Activated T-cell treated with anti-CD3 and anti-CD28 coated beads for 24 hours (primary cell): ENCODE measurements around the gene ARV1.
"Not testable (repeated sequence)": the region's sequence is repeated elsewhere in the genome, so short reads cannot be mapped to it uniquely, and the experiment has no call there.

Experiments used
- DNase-seq: peaks from one replicate; pipeline ENCODE4 v3.0.0-alpha.2; 2020; ENCODE audit warnings: low read depth

Gene ARV1

GRCh38 chr1:231041719-231042261 lies 62.9 kb downstream of the ARV1 start:
- DNase-seq, result no peak

- no peak for DNase-seq
These were observed 65.7 kb downstream of the ARV1 start for GRCh38 chr1:231044588-231044987.

- DNase-seq, result no peak
These were observed 66.4 kb downstream of the ARV1 start for GRCh38 chr1:231045286-231045685.

- DNase-seq, result not testable (repeated sequence)
These were observed 67.2 kb downstream of the ARV1 start for GRCh38 chr1:231045921-231046729.

GRCh38 chr1:231046730-231047395 lies 68.0 kb downstream of the ARV1 start:
- DNase-seq, result no peak

GRCh38 chr1:231047529-231047928 lies 68.6 kb downstream of the ARV1 start:
- not testable (repeated sequence) for DNase-seq

GRCh38 chr1:231048419-231048818 lies 69.5 kb downstream of the ARV1 start:
- not testable (repeated sequence) for DNase-seq

GRCh38 chr1:231049121-231049979 lies 70.5 kb downstream of the ARV1 start:
- no peak for DNase-seq
